Raji (cell line): ENCODE results near the gene AANAT.

Experiments used
- POLR2A ChIP-seq: IDR thresholded peaks from 2 replicates; pipeline ENCODE4 v1.6.1; 2011; ENCODE audit warnings: low read depth, low read length, control low read depth; ENCODE audit not compliant: insufficient read depth

AANAT gene

GRCh38 chr17:76485569-76485968 is 18.2 kb downstream of the AANAT start:
- TF ChIP-seq POLR2A, result no peak

- no peak for TF ChIP-seq POLR2A
Measured at GRCh38 chr17:76487451-76488192, 20.2 kb downstream of the AANAT start.

GRCh38 chr17:76490112-76490710 is 22.8 kb downstream of the AANAT start:
- peak; percentile 40; the same call in 1 of the 2 replicates for TF ChIP-seq POLR2A

GRCh38 chr17:76491271-76492122 is 24.1 kb downstream of the AANAT start:
- TF ChIP-seq POLR2A, result no peak

- TF ChIP-seq POLR2A, result 0 out of 2 replicates have a peak, but pooled peaks have one; percentile 17
Measured at GRCh38 chr17:76492123-76492988, 25.0 kb downstream of the AANAT start.

GRCh38 chr17:76492989-76493501 is 25.6 kb downstream of the AANAT start:
- TF ChIP-seq POLR2A, result peak; percentile 20; the same call in 1 of the 2 replicates

- TF ChIP-seq POLR2A, result no peak
Measured at GRCh38 chr17:76493505-76494167, 26.2 kb downstream of the AANAT start.

GRCh38 chr17:76495663-76496400 is 28.4 kb downstream of the AANAT start:
- TF ChIP-seq POLR2A, result 0 out of 2 replicates have a peak, but pooled peaks have one; percentile 17

GRCh38 chr17:76496464-76496863 is 29.1 kb downstream of the AANAT start:
- no peak for TF ChIP-seq POLR2A

- no peak; the same call in 1 of the 2 replicates for TF ChIP-seq POLR2A
Measured at GRCh38 chr17:76497699-76497978, 30.2 kb downstream of the AANAT start.

- no peak for TF ChIP-seq POLR2A
Measured at GRCh38 chr17:76497979-76498875, 30.8 kb downstream of the AANAT start.

GRCh38 chr17:76498876-76499251 is 31.5 kb downstream of the AANAT start:
- no peak for TF ChIP-seq POLR2A
